ENCODE results near the gene DDC.
"Not testable (repeated sequence)": the region's sequence is repeated elsewhere in the genome, so short reads cannot be mapped to it uniquely, and the experiment has no call there.

Gene DDC

DNA sequence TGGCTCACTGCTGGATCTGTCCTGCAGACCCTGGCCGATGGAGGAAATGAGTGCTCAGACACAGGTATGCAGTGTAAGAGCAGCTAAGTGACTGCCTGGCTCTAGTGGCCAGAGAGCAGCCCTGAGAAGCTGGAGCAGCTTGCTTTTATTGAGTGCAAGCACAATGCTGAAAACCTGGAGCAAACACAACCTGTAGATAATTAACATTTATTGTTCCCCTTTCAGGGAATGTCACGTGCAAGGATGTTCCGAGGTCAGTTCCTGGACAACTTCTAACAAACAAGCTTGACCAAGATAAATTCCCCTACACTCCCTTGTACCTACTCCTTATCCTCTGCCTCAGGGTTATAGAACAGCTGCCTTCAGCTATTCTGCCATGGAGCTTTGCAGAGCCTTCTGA lies 31.3 kb downstream of the DDC start:
- DNase-seq (ENCODE audit: low read depth), result no peak
- H3K4me3 ChIP-seq (ENCODE audit: low read depth, low read length), result no peak overlapping the region
- TF ChIP-seq, protein P1, sequence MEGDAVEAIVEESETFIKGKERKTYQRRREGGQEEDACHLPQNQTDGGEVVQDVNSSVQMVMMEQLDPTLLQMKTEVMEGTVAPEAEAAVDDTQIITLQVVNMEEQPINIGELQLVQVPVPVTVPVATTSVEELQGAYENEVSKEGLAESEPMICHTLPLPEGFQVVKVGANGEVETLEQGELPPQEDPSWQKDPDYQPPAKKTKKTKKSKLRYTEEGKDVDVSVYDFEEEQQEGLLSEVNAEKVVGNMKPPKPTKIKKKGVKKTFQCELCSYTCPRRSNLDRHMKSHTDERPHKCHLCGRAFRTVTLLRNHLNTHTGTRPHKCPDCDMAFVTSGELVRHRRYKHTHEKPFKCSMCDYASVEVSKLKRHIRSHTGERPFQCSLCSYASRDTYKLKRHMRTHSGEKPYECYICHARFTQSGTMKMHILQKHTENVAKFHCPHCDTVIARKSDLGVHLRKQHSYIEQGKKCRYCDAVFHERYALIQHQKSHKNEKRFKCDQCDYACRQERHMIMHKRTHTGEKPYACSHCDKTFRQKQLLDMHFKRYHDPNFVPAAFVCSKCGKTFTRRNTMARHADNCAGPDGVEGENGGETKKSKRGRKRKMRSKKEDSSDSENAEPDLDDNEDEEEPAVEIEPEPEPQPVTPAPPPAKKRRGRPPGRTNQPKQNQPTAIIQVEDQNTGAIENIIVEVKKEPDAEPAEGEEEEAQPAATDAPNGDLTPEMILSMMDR (conservative IDR thresholded peaks at IDR 0.05; ENCODE audit: low read depth, low read length), result no peak

DNA sequence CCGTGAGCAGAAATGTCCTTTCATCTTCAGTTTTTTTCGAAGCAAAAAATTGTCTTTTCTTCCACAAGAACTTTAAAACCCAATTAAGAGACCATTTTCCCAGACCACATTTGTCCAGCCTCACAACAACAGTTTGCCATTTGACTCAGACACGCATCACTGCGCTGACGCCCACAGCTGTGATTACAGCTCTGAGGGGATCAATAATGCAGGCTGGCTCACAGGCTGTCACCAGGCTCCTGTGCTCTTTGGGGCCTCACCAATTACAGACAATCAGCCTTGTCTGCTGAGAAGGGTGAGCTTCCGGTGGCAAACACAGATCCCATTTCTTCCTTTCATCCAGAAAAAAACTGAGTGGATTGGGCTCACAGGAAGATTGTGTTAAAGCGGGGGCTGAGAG lies 33.3 kb downstream of the DDC start:
- DNase-seq (ENCODE audit: low read depth), result no peak
- TF ChIP-seq, protein P1 (conservative IDR thresholded peaks at IDR 0.05; ENCODE audit: low read depth, low read length), result no peak
- no peak overlapping the region for H3K4me3 ChIP-seq (ENCODE audit: low read depth, low read length)

- no peak overlapping the region for H3K4me3 ChIP-seq (ENCODE audit: low read depth, low read length)
- DNase-seq (ENCODE audit: low read depth), result no peak
- TF ChIP-seq, protein P1 (conservative IDR thresholded peaks at IDR 0.05; ENCODE audit: low read depth, low read length), result no peak
These were observed 33.7 kb downstream of the DDC start for GRCh38 chr7:50531401-50531911.

- no peak overlapping the region for H3K4me3 ChIP-seq (ENCODE audit: low read depth, low read length)
- no peak for DNase-seq (ENCODE audit: low read depth)
- TF ChIP-seq, protein P1 (conservative IDR thresholded peaks at IDR 0.05; ENCODE audit: low read depth, low read length), result no peak
These were observed 34.4 kb downstream of the DDC start for GRCh38 chr7:50530766-50531165.

DNA sequence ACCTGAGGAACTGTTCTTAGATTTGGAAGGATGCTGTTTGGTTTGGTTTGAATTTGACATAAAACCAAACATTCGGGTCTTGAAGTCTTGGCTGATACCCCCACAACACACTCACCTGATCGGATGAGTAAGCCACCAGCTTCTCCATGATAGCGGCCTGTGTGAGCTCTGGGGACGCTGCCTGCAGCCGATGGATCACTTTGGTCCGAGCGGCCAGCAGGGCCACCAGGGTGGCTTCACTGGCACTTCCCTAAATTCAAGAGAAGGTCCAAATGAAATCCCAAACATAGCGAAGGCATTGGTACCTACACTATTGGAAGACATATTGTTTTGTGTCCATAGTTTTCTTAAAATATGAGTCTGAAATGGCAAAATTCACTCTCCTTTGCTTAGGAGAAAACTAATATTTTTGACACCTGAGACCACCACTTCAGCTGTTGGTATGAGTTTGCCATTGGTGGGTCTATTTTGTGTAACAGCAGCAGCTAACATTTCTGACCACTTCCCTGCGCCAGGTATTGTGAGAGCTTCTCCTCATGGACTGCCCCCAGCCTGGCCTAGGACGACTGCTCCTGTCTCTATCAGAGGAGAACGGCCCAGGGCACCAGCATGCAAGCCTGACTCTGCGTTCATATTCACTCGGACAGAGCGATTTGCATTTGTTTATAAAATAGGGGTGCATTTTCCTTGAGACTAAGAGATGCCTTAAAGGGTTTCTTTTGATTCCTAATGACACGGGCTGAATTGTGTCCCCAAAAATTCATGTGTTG lies 35.9 kb downstream of the DDC start:
- TF ChIP-seq, protein P1 (conservative IDR thresholded peaks at IDR 0.05; ENCODE audit: low read depth, low read length), result no peak
- DNase-seq (ENCODE audit: low read depth), result no peak
- H3K4me3 ChIP-seq (ENCODE audit: low read depth, low read length), result no peak overlapping the region

- no peak for DNase-seq (ENCODE audit: low read depth)
- TF ChIP-seq, protein P1 (conservative IDR thresholded peaks at IDR 0.05; ENCODE audit: low read depth, low read length), result no peak
- no peak overlapping the region for H3K4me3 ChIP-seq (ENCODE audit: low read depth, low read length)
These were observed 36.7 kb downstream of the DDC start for GRCh38 chr7:50528266-50529092.

DNA sequence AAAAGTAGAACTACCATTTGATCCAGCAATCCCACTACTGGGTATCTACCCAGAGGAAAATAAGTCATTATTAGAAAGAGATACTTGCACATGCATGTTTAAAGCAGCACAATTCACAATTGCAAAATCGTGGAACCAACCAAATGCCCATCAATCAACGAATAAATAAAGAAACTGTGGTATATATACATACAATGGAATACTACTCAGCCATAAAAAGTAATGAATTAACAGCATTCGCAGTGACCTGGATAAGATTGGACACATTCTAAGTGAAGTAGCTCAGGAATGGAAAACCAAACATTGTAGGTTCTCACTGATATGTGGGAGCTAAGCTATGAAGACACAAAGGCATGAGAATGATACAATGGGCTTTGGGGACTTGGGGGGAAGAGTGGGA lies 45.9 kb downstream of the DDC start:
- H3K4me3 ChIP-seq (ENCODE audit: low read depth, low read length); DNase-seq (ENCODE audit: low read depth): not testable (repeated sequence)

Measured in choroid plexus epithelial cell (primary cell).